ENCODE measurements around the gene NCKAP5L. TPM values are rescaled to one million over a fixed set of nuclear protein-coding genes. Genes with fewer than 3 reads are reported as not detected.

NCKAP5L gene
- total and polyA plus RNA-seq, 2 of the 8 experiments (the other 6 are each of a cell fraction or from before 2014, with no cell fraction given) = 9.4 to 27.9 TPM

DNA sequence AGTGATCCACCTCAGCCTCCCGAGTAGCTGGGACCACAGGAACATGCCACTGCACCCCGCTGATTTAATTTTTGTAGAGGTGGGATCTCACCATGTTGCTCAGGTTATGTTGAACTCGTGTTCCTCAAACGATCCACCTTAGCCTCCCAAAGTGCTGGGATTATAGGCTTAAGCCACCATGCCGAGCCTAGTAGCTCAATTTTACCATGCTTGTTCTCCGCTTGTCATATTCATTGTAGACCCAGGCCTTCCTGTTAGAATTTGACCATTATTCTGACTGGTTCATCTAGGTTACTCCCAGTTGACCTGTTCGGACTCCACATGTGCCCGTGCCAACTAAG, 62.1 kb downstream of the NCKAP5L start:
- no peaks in the 10 kb centered on the region for H3K9me3 ChIP-seq (ENCODE audit: insufficient read depth in 2 of 2, low read depth in 1 of 2, low read length in 1 of 2)
- H3K23me2 ChIP-seq (ENCODE audit: low read depth, low read length) = no peaks in the 10 kb centered on the region
- no peak overlapping the region for H3K4me3 ChIP-seq (ENCODE audit: extremely low read depth in 1 of 4, insufficient read depth in 2 of 4, low read depth in 3 of 4, low read length in 4 of 4)
- no peak overlapping the region for H2BK20ac ChIP-seq (ENCODE audit: low read length)
- DNase-seq (ENCODE audit: low read depth in 1 of 2, low spot score in 2 of 2) (no peak), FAIRE-seq (no peak)
- no peak overlapping the region for H3K14ac ChIP-seq (ENCODE audit: insufficient read length)
- no peak overlapping the region for H2AFZ ChIP-seq (ENCODE audit: low read length)
- H2BK5ac ChIP-seq (ENCODE audit: low read depth, low read length) = no peak overlapping the region
- no peak overlapping the region for H4K5ac ChIP-seq (ENCODE audit: insufficient read length, low read depth, low read length)
- no peak overlapping the region for H3K23ac ChIP-seq (ENCODE audit: insufficient read length)
- H2BK12ac ChIP-seq (ENCODE audit: low read depth, low read length) = no peak overlapping the region
- no peak overlapping the region for H2AK5ac ChIP-seq (ENCODE audit: low read depth, low read length)
- peaks cover 0 to 9% of the 10 kb centered on the region in 2 experiments for H4K20me1 ChIP-seq (replicated peaks in 1 of 2; ENCODE audit: control insufficient read depth in 1 of 2, insufficient read depth in 2 of 2, low read length in 2 of 2)
- no peak for TF ChIP-seq RFX5 (IDR thresholded peaks at IDR 0.05; ENCODE audit: borderline replicate concordance, low read depth, low read length)
- TF ChIP-seq JUND (IDR thresholded peaks at IDR 0.05; ENCODE audit: low read length) = no peak
- no peak for TF ChIP-seq CTBP2 (IDR thresholded peaks at IDR 0.05; ENCODE audit: borderline replicate concordance, insufficient read depth, insufficient read length, low read length)
- TF ChIP-seq MAFK (IDR thresholded peaks at IDR 0.05; ENCODE audit: low read depth, low read length) = no peak
- TF ChIP-seq POU5F1 (IDR thresholded peaks at IDR 0.05; ENCODE audit: low read depth, low read length) = no peak
- no peak for TF ChIP-seq POLR2AphosphoS5 (IDR thresholded peaks at IDR 0.05; ENCODE audit: low read depth, low read length)
- POLR2A ChIA-PET (ENCODE audit: partially characterized antibody) = interaction anchor here (0.9 to 4.2 kb wide), 11 partner anchors 9 to 216 kb away, joined by 3 to 20 read pairs (median 5); partner anchors contain the start of gene TMBIM6
- H3K4ac ChIP-seq (replicated peaks; ENCODE audit: insufficient read length, low read depth, low read length) = no peak overlapping the region
- H4K8ac ChIP-seq (ENCODE audit: extremely low read depth, insufficient read depth, low read length) = no peak overlapping the region
- H3K27ac ChIP-seq (ENCODE audit: low read depth, low read length) = no peak overlapping the region
- H4K91ac ChIP-seq (replicated peaks; ENCODE audit: insufficient read length, low read length) = no peak overlapping the region
- H2BK15ac ChIP-seq (ENCODE audit: low read length) = no peak overlapping the region
- no peak overlapping the region for H3K56ac ChIP-seq (replicated peaks; ENCODE audit: insufficient read length, low read depth, low read length)
- no peaks in the 10 kb centered on the region for H3K27me3 ChIP-seq (replicated peaks in 1 of 4; ENCODE audit: control insufficient read depth in 3 of 4, extremely low read depth in 1 of 4, insufficient read depth in 3 of 4, low read length in 3 of 4)
- no peak overlapping the region for H2BK120ac ChIP-seq (replicated peaks; ENCODE audit: low read depth, low read length)
- no peak overlapping the region for H3K9ac ChIP-seq (replicated peaks in 1 of 4; ENCODE audit: extremely low read depth in 1 of 4, low read depth in 3 of 4, low read length in 3 of 4)
- H3K79me1 ChIP-seq (ENCODE audit: low read depth, low read length) = no peaks in the 10 kb centered on the region
- H3K4me1 ChIP-seq (replicated peaks in 1 of 4; ENCODE audit: control insufficient read depth in 3 of 4, insufficient read depth in 4 of 4, low read length in 3 of 4) = peaks cover 0 to 4% (median 0%) of the 10 kb centered on the region in 4 experiments; a peak in 1 of 7 replicates
- H3K4me2 ChIP-seq (ENCODE audit: insufficient read depth in 1 of 2, low read depth in 2 of 2, low read length in 2 of 2) = no peak overlapping the region
- no peak overlapping the region for H3K18ac ChIP-seq (ENCODE audit: extremely low read depth, low read length)
- CTCF ChIA-PET (ENCODE audit: partially characterized antibody) = interaction anchor here (1.0 to 14.5 kb wide), 8 partner anchors 11 to 130 kb away, joined by 3 to 119 read pairs (median 4); no protein-coding TSS in a partner anchor
- no peaks in the 10 kb centered on the region for H3K79me2 ChIP-seq (ENCODE audit: control insufficient read depth in 1 of 2, insufficient read depth in 2 of 2, low read length in 2 of 2)
- 96% methylated on average over 8 of the region's 8 CpGs; no CpG with 5 or more reads in 1 of the 2 experiments for WGBS, 2 experiments (ENCODE audit: extremely low coverage in 1 of 2, insufficient coverage in 1 of 2, insufficient read length in 1 of 2, insufficient replicate concordance in 2 of 2, low coverage in 1 of 2, low lambda C conversion rate in 2 of 2, missing lambda C conversion rate in 1 of 2)
- H3K36me3 ChIP-seq (ENCODE audit: control insufficient read depth in 2 of 4, insufficient read depth in 4 of 4, low read length in 3 of 4) = peaks cover 18 to 34% (median 30%) of the 10 kb centered on the region in 4 experiments

All from H1 (cell line).